ENCODE results near the gene FGF14. TPM values are rescaled to one million over a fixed set of nuclear protein-coding genes. Genes with fewer than 3 reads are reported as not detected.

FGF14 gene
- total RNA-seq, 1 experiment from 2014 or later = 0.22 TPM

DNA sequence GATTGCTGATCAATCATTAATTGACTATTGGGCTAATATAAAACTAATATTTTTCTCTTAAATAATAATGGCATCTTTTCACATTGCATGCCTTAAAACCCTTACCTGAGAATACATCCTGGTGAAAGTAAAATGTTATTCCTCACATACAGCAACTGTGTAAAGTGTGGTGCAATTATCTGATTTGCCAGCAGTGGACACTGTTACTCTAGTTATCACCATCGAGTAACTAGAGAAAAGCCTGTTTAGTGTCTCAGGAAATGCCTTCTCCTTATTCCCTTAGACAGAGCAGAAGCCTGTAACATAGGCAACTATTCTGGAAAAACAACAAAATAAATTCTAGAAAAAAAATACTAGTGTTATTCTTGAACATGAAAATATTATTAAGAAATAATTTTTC lies 459.8 kb downstream of the FGF14 start:
- peaks cover 0 to 5% of the 10 kb centered on the region in 2 experiments; a peak in 1 of 4 replicates for H3K4me1 Mint-ChIP-seq

More for the DNA sequence above, 459.8 kb downstream of the FGF14 start:
- Histone ChIP-seq H3K23ac (ENCODE audit: insufficient read length, low read depth, low read length) (no peak overlapping the region), H3K79me1 (ENCODE audit: insufficient read depth, low read depth, low read length, poor library complexity, severe bottlenecking) (no peaks in the 10 kb centered on the region), H3K56ac (ENCODE audit: insufficient read length, low read depth, low read length) (no peak overlapping the region), H4K20me1 (ENCODE audit: control insufficient read depth, insufficient read depth, insufficient read length) (no peaks in the 10 kb centered on the region), H2BK15ac (ENCODE audit: low read depth, low read length) (no peak overlapping the region), H4K91ac (ENCODE audit: insufficient read length, low read depth, low read length) (no peak overlapping the region), H2BK120ac (ENCODE audit: low read depth, low read length, poor library complexity, severe bottlenecking) (no peak overlapping the region), H2AK5ac (ENCODE audit: insufficient read length, low read length) (no peak overlapping the region), H2AFZ (ENCODE audit: low read length) (no peak overlapping the region), H3K4me2 (ENCODE audit: insufficient read depth, insufficient read length, low read length) (no peak overlapping the region), H3K27ac (ENCODE audit: insufficient read length, low read depth, low read length) (no peak overlapping the region), H3T11ph (ENCODE audit: low read length) (no peak overlapping the region), H4K8ac (replicated peaks; ENCODE audit: insufficient read length, low read depth, low read length) (no peak overlapping the region), H4K5ac (ENCODE audit: insufficient read length, low read depth, low read length) (no peak overlapping the region), H3K27me3 (ENCODE audit: insufficient read depth, low read length) (no peaks in the 10 kb centered on the region), H3K4me1 (ENCODE audit: insufficient read depth, low read length) (no peaks in the 10 kb centered on the region), H3K9ac (ENCODE audit: extremely low read depth, insufficient read length, low read length) (no peak overlapping the region), H3K14ac (ENCODE audit: insufficient read depth, low read length) (no peak overlapping the region), H3K4ac (ENCODE audit: low read depth, low read length) (no peak overlapping the region), H3K9me3 (ENCODE audit: control insufficient read depth, low read depth, low read length) (no peaks in the 10 kb centered on the region), H3K18ac (ENCODE audit: insufficient read length, low read depth, low read length) (no peak overlapping the region), H2BK20ac (ENCODE audit: low read depth, low read length, poor library complexity, severe bottlenecking) (no peak overlapping the region), H3K23me2 (ENCODE audit: insufficient read length, low read depth, low read length, poor library complexity, severe bottlenecking) (no peaks in the 10 kb centered on the region), H2BK5ac (ENCODE audit: insufficient read length, low read length) (no peak overlapping the region), H3K79me2 (ENCODE audit: insufficient read depth, low read length) (no peaks in the 10 kb centered on the region), H2BK12ac (ENCODE audit: insufficient read length, low read depth, low read length) (no peak overlapping the region)
- peak; percentile 83 for TF ChIP-seq CTCF (conservative IDR thresholded peaks at IDR 0.05)
- no peaks in the 10 kb centered on the region for H3K36me3 Mint-ChIP-seq (ENCODE audit: insufficient read depth in 1 of 3, low read depth in 3 of 3)
- H3K9me3 Mint-ChIP-seq = no peaks in the 10 kb centered on the region
- WGBS (ENCODE audit: extremely low coverage, insufficient read length, low lambda C conversion rate) = no CpG with 5 or more reads among the region's 1 CpG
- H3K27me3 Mint-ChIP-seq (ENCODE audit: low read depth) = no peaks in the 10 kb centered on the region; the same call in 1 of the 2 replicates
- no peak overlapping the region for H3K4me3 Mint-ChIP-seq
- H3K27ac Mint-ChIP-seq = no peak overlapping the region
- no peak for DNase-seq

All from H9 (cell line).